HepG2 (cell line): ENCODE results near the gene PLOD3. TPM values are rescaled to one million over a fixed set of nuclear protein-coding genes. Genes with fewer than 3 reads are reported as not detected.
A peak's percentile ranks its signal among the peaks of the same experiment; 100 is the strongest.

Experiments used
- FOXP1 ChIP-seq, 2 experiments: fragments of 450-650 bp in 1 of 2; IDR thresholded peaks; 2 replicates each; pipeline ENCODE4 v1.6.1; 2017 to 2018; ENCODE audit warnings: antibody characterized with exemption in 1 of 2
- HMG20B ChIP-seq: conservative IDR thresholded peaks from 2 replicates; pipeline ENCODE4 v1.6.1; 2016; ENCODE audit warnings: missing genetic modification reagents, missing compliant biosample characterization
- HOXA9 ChIP-seq: sonication (generic); formaldehyde crosslinking; IDR thresholded peaks from 2 replicates; pipeline ENCODE4 v1.8.1; 2022; ENCODE audit warnings: missing genetic modification reagents, mild to moderate bottlenecking, moderate library complexity, borderline replicate concordance
- JDP2 ChIP-seq: sonication (generic); formaldehyde crosslinking; IDR thresholded peaks from 2 replicates; pipeline ENCODE4 v1.8.1; 2022; ENCODE audit warnings: missing genetic modification reagents, borderline replicate concordance
- JUNB ChIP-seq: sonication (generic); formaldehyde crosslinking; IDR thresholded peaks from 2 replicates; pipeline ENCODE4 v1.8.0; 2022; ENCODE audit warnings: missing genetic modification reagents, mild to moderate bottlenecking, borderline replicate concordance
- RFX5 ChIP-seq: IDR thresholded peaks from 2 replicates; pipeline ENCODE4 v1.6.1; 2011; ENCODE audit warnings: low read depth, low read length, improper control_type of control experiment
- SALL1 ChIP-seq: sonication (generic); formaldehyde crosslinking; IDR thresholded peaks from 2 replicates; pipeline ENCODE4 v1.8.0; 2022; ENCODE audit warnings: mild to moderate bottlenecking, missing genetic modification reagents
- SIN3B ChIP-seq: fragments of 150-350 bp; IDR thresholded peaks from 2 replicates; pipeline ENCODE4 v1.6.1; 2014; ENCODE audit warnings: low read length
- SOX5 ChIP-seq: IDR thresholded peaks from 2 replicates; pipeline ENCODE4 v1.6.1; 2016; ENCODE audit warnings: borderline replicate concordance
- SP5 ChIP-seq: IDR thresholded peaks from 2 replicates; pipeline ENCODE4 v1.6.1; 2016; ENCODE audit warnings: low read depth, borderline replicate concordance
- U2AF1 ChIP-seq: fragments of 200-400 bp; formaldehyde crosslinking; optimal IDR thresholded peaks from 2 replicates; pipeline ENCODE3; 2017; ENCODE audit warnings: mild to moderate bottlenecking, low read depth, low read length
- ZC3H4 ChIP-seq: sonication (generic); formaldehyde crosslinking; IDR thresholded peaks from 2 replicates; pipeline ENCODE4 v1.4.0; 2020; ENCODE audit warnings: missing genetic modification reagents, borderline replicate concordance
- ZFP36L2 ChIP-seq: sonication (generic); formaldehyde crosslinking; IDR thresholded peaks from 2 replicates; pipeline ENCODE4 v1.4.0; 2020; ENCODE audit warnings: missing genetic modification reagents
- ZNF484 ChIP-seq: sonication (generic); formaldehyde crosslinking; IDR thresholded peaks from 2 replicates; pipeline ENCODE4 v1.5.1; 2020; ENCODE audit warnings: mild to moderate bottlenecking, low read depth, missing genetic modification reagents, borderline replicate concordance
- ZNF781 ChIP-seq: sonication (generic); formaldehyde crosslinking; IDR thresholded peaks from 2 replicates; pipeline ENCODE4 v1.5.1; 2020; ENCODE audit warnings: borderline replicate concordance, mild to moderate bottlenecking, missing genetic modification reagents; ENCODE audit errors: not compliant biosample characterization
- polyA plus RNA-seq, 8 experiments: library from polyadenylated mRNA; depleted of rRNA in 3 of 8; stranded (reverse) in 7 of 8; unstranded in 1 of 8; fragments of >200 nt; fragmentation: Illumina TruSeq in 4 of 8; extraction: Trizol in 4 of 8; gene quantifications; 2 replicates each; pipeline versions ENCODE4 v1.2.1 to v1.2.3, GENCODE V29; 2011 to 2016; ENCODE audit warnings: low read depth in 4 of 8, missing spikeins in 1 of 8, mixed read lengths in 1 of 8; ENCODE audit not compliant: insufficient read depth in 1 of 8
- total RNA-seq, 5 experiments: library from RNA; depleted of rRNA; stranded (reverse); fragments of >200 nt; fragmentation: Illumina TruSeq; extraction: Trizol; gene quantifications; 2 replicates each; pipeline ENCODE4 v1.2.3, GENCODE V29; 2016; ENCODE audit warnings: low read depth in 1 of 5
- TF ChIP-seq, protein P1 (sequence below): conservative IDR thresholded peaks from 2 replicates; pipeline ENCODE4 v1.6.1; 2018; ENCODE audit warnings: missing genetic modification reagents
- TF ChIP-seq, protein P2 (sequence below): sonication (generic); formaldehyde crosslinking; IDR thresholded peaks from 2 replicates; pipeline ENCODE4 v1.4.0; 2020; ENCODE audit warnings: missing genetic modification reagents
- TF ChIP-seq, protein P3 (sequence below): sonication (generic); formaldehyde crosslinking; IDR thresholded peaks from 2 replicates; pipeline ENCODE4 v1.4.0; 2020; ENCODE audit warnings: missing genetic modification reagents, borderline replicate concordance
- TF ChIP-seq, protein P4 (sequence below): sonication (generic); formaldehyde crosslinking; IDR thresholded peaks from 2 replicates; pipeline ENCODE4 v1.4.0; 2020; ENCODE audit warnings: mild to moderate bottlenecking, low read depth, missing genetic modification reagents
- TF ChIP-seq, protein P5 (sequence below): sonication (generic); formaldehyde crosslinking; IDR thresholded peaks from 2 replicates; pipeline ENCODE4 v1.4.0; 2020; ENCODE audit warnings: missing genetic modification reagents, mild to moderate bottlenecking, borderline replicate concordance

Gene PLOD3
- total and polyA plus RNA-seq, 2 of the 13 experiments (the other 11 are each of a cell fraction or from before 2014, with no cell fraction given), result 65.8 to 67.4 TPM

DNA sequence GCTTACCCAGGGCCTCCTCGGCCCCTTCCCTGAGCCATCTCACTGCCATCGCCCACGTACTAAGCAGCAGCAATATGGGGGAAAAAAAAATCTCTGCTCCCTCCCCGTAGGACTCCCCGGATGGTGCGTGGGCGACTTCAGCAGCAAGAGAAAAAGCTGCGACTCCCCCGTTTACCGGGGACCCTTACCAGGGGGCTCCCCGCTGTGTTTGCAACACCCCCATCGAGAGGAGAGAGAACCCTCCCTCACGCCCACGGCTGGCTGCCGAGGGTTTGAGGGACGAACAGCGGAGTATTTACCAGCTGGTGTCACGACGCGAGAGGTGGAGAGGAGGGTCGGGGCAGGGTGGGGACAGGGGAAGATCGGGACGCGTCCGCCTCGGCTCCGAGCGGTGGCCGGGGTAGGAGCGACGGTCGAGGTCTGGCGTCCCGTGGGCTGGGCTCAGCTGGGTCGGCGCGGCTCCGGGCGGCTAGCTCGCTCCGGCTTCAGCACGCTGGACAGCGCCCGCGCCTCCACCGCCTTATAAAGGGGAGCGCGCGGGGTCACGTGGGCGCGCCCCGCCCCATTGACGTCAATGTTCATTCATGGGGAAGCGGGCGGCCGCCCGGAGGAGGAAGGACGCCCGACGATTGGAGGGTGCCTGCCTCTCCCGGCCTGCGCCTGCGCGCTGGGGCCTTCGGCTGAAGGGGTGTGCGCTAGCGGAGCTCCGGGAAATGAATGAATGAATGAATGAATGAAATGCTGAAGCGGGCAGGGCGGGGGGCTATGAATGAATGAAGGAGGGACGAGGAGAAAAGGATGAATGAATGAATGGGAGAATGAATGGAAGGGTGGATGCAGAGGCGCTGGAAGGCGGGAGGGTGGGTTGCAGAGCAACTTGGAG lies 52.1 kb downstream of the PLOD3 start, which contains the start of gene VGF (continued):
- peak; percentile 56; the same call in 1 of the 2 replicates for TF ChIP-seq JUNB (CRISPR knock-in tag)
- no peak for TF ChIP-seq FOXP1 (IDR thresholded peaks at IDR 0.05)
- TF ChIP-seq FOXP1 (CRISPR knock-in tag; IDR thresholded peaks at IDR 0.05), result no peak
- TF ChIP-seq ZC3H4 (CRISPR knock-in tag), result peak; percentile 54; the same call in 1 of the 2 replicates
- peak; percentile 92; the same call in 1 of the 2 replicates for TF ChIP-seq JDP2 (CRISPR knock-in tag)
- TF ChIP-seq, protein P1, sequence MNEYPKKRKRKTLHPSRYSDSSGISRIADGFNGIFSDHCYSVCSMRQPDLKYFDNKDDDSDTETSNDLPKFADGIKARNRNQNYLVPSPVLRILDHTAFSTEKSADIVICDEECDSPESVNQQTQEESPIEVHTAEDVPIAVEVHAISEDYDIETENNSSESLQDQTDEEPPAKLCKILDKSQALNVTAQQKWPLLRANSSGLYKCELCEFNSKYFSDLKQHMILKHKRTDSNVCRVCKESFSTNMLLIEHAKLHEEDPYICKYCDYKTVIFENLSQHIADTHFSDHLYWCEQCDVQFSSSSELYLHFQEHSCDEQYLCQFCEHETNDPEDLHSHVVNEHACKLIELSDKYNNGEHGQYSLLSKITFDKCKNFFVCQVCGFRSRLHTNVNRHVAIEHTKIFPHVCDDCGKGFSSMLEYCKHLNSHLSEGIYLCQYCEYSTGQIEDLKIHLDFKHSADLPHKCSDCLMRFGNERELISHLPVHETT, result peak; percentile 89; the same call in 1 of the 2 replicates
- TF ChIP-seq ZNF781 (CRISPR knock-in tag), result peak; percentile 98
- TF ChIP-seq, protein P2, sequence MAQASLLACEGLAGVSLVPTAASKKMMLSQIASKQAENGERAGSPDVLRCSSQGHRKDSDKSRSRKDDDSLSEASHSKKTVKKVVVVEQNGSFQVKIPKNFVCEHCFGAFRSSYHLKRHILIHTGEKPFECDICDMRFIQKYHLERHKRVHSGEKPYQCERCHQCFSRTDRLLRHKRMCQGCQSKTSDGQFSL (CRISPR knock-in tag), result peak; percentile 76
- TF ChIP-seq SALL1 (CRISPR knock-in tag), result peak; percentile 99
- peak; percentile 77; the same call in 1 of the 2 replicates for TF ChIP-seq HMG20B (CRISPR knock-in tag)
- TF ChIP-seq RFX5, result no peak
- TF ChIP-seq, protein P3, sequence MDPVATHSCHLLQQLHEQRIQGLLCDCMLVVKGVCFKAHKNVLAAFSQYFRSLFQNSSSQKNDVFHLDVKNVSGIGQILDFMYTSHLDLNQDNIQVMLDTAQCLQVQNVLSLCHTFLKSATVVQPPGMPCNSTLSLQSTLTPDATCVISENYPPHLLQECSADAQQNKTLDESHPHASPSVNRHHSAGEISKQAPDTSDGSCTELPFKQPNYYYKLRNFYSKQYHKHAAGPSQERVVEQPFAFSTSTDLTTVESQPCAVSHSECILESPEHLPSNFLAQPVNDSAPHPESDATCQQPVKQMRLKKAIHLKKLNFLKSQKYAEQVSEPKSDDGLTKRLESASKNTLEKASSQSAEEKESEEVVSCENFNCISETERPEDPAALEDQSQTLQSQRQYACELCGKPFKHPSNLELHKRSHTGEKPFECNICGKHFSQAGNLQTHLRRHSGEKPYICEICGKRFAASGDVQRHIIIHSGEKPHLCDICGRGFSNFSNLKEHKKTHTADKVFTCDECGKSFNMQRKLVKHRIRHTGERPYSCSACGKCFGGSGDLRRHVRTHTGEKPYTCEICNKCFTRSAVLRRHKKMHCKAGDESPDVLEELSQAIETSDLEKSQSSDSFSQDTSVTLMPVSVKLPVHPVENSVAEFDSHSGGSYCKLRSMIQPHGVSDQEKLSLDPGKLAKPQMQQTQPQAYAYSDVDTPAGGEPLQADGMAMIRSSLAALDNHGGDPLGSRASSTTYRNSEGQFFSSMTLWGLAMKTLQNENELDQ (CRISPR knock-in tag), result peak; percentile 96
- TF ChIP-seq ZFP36L2, result peak; percentile 93
- TF ChIP-seq SIN3B, result 0 out of 2 replicates have a peak, but pooled peaks have one; percentile 48
- TF ChIP-seq, protein P4, sequence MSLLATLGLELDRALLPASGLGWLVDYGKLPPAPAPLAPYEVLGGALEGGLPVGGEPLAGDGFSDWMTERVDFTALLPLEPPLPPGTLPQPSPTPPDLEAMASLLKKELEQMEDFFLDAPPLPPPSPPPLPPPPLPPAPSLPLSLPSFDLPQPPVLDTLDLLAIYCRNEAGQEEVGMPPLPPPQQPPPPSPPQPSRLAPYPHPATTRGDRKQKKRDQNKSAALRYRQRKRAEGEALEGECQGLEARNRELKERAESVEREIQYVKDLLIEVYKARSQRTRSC (CRISPR knock-in tag), result peak; percentile 91; the same call in 1 of the 2 replicates
- peak; percentile 93; the same call in 1 of the 2 replicates for TF ChIP-seq ZNF484
- no peak for TF ChIP-seq U2AF1
- TF ChIP-seq SOX5 (CRISPR knock-in tag), result peak; percentile 78; the same call in 1 of the 2 replicates
- TF ChIP-seq SP5, result peak; percentile 78
- TF ChIP-seq, protein P5, sequence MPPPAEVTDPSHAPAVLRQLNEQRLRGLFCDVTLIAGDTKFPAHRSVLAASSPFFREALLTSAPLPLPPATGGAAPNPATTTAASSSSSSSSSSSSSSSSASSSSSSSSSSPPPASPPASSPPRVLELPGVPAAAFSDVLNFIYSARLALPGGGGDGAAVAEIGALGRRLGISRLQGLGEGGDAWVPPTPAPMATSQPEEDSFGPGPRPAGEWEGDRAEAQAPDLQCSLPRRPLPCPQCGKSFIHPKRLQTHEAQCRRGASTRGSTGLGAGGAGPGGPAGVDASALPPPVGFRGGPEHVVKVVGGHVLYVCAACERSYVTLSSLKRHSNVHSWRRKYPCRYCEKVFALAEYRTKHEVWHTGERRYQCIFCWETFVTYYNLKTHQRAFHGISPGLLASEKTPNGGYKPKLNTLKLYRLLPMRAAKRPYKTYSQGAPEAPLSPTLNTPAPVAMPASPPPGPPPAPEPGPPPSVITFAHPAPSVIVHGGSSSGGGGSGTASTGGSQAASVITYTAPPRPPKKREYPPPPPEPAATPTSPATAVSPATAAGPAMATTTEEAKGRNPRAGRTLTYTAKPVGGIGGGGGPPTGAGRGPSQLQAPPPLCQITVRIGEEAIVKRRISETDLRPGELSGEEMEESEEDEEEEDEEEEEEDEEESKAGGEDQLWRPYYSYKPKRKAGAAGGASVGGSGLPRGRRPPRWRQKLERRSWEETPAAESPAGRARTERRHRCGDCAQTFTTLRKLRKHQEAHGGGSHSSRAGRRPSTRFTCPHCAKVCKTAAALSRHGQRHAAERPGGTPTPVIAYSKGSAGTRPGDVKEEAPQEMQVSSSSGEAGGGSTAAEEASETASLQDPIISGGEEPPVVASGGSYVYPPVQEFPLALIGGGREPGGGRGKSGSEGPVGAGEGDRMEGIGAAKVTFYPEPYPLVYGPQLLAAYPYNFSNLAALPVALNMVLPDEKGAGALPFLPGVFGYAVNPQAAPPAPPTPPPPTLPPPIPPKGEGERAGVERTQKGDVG (CRISPR knock-in tag), result no peak
- TF ChIP-seq HOXA9, result peak; percentile 97
